HEK293 (cell line): ENCODE data around the gene ERCC6L.

Experiments used
- CTCF ChIA-PET: fragments of 350-600 bp; formaldehyde crosslinking; extraction: SDS; loops from one replicate; lab custom pipeline; 2021; ENCODE audit warnings: antibody characterized with exemption; lab: Yijun Ruan, JAX
- POLR2A ChIA-PET: fragments of 300-600 bp; formaldehyde crosslinking; extraction: SDS; loops from one replicate; lab custom pipeline; 2020; ENCODE audit warnings: antibody characterized with exemption, inconsistent platforms; lab: Yijun Ruan, JAX
- H3K27ac ChIP-seq: fragments of 200-500 bp; sonication (Bioruptor generic); 2 replicates; pipeline ENCODE4 v1.5.1; 2014; ENCODE audit warnings: low read depth, low read length, control low read depth, inconsistent platforms; ENCODE audit errors: extremely low read depth
- H3K36me3 ChIP-seq, 2 experiments: fragments of 200-500 bp in 1 of 2; sonication (Bioruptor generic) in 1 of 2; 1 replicate in 1 of 2; 2 replicates in 1 of 2; pipeline ENCODE4 v1.5.1; 2014 to 2017; ENCODE audit warnings: inconsistent platforms in 2 of 2, low read length in 2 of 2; ENCODE audit not compliant: control insufficient read depth in 2 of 2, insufficient read depth in 1 of 2
- H3K4me1 ChIP-seq: fragments of 200-500 bp; sonication (Bioruptor generic); 2 replicates; pipeline ENCODE4 v1.5.1; 2014; ENCODE audit warnings: mild to moderate bottlenecking, low read length, inconsistent platforms; ENCODE audit not compliant: control insufficient read depth, insufficient read depth
- H3K4me3 ChIP-seq: 2 replicates; pipeline ENCODE4 v1.5.1; 2011; ENCODE audit warnings: low read depth, mild to moderate bottlenecking, control low read depth, low read length, moderate library complexity
- H3K9me3 ChIP-seq: fragments of 200-500 bp; sonication (Bioruptor generic); 2 replicates; pipeline ENCODE4 v1.5.1; 2014; ENCODE audit warnings: low read depth, low read length, inconsistent platforms; ENCODE audit not compliant: control insufficient read depth, insufficient read depth
- OVOL3 ChIP-seq: fragments of 450-650 bp; formaldehyde crosslinking; IDR thresholded peaks from 2 replicates; pipeline ENCODE4 v1.5.1; 2016; ENCODE audit warnings: missing biosample characterization, missing genetic modification characterization
- SP7 ChIP-seq: fragments of 450-650 bp; formaldehyde crosslinking; IDR thresholded peaks from 2 replicates; pipeline ENCODE4 v1.5.1; 2016; ENCODE audit warnings: missing biosample characterization, missing genetic modification characterization
- ZNF133 ChIP-seq: fragments of 450-650 bp; formaldehyde crosslinking; IDR thresholded peaks from 2 replicates; pipeline ENCODE4 v1.5.1; 2016; ENCODE audit warnings: missing biosample characterization, missing genetic modification characterization
- ZNF37A ChIP-seq: fragments of 450-650 bp; IDR thresholded peaks from 2 replicates; pipeline ENCODE4 v1.5.1; 2018; ENCODE audit warnings: missing biosample characterization, missing genetic modification characterization
- ZNF394 ChIP-seq: fragments of 450-650 bp; formaldehyde crosslinking; IDR thresholded peaks from 2 replicates; pipeline ENCODE4 v1.5.1; 2016; ENCODE audit warnings: missing biosample characterization, missing genetic modification characterization, mild to moderate bottlenecking, moderate library complexity, borderline replicate concordance
- ZSCAN23 ChIP-seq: fragments of 450-650 bp; formaldehyde crosslinking; IDR thresholded peaks from 2 replicates; pipeline ENCODE4 v1.5.1; 2016; ENCODE audit warnings: missing biosample characterization, missing genetic modification characterization
- TF ChIP-seq, protein P1 (sequence below): fragments of 450-650 bp; formaldehyde crosslinking; IDR thresholded peaks from 2 replicates; pipeline ENCODE4 v1.5.1; 2016; ENCODE audit warnings: missing biosample characterization, missing genetic modification characterization, low read depth
- TF ChIP-seq, protein P2 (sequence below): fragments of 450-650 bp; formaldehyde crosslinking; IDR thresholded peaks from 2 replicates; pipeline ENCODE4 v1.5.1; 2017; ENCODE audit warnings: missing biosample characterization, missing genetic modification characterization
- TF ChIP-seq, protein P3 (sequence below): fragments of 450-650 bp; formaldehyde crosslinking; IDR thresholded peaks from 2 replicates; pipeline ENCODE4 v1.5.1; 2016; ENCODE audit warnings: missing biosample characterization, missing genetic modification characterization
- TF ChIP-seq, protein P4 (sequence below): fragments of 450-650 bp; formaldehyde crosslinking; IDR thresholded peaks from 2 replicates; pipeline ENCODE4 v1.5.1; 2016; ENCODE audit warnings: missing biosample characterization, missing genetic modification characterization
- TF ChIP-seq, protein P5 (sequence below): fragments of 450-650 bp; formaldehyde crosslinking; IDR thresholded peaks from 2 replicates; pipeline ENCODE4 v1.5.1; 2016; ENCODE audit warnings: missing biosample characterization, missing genetic modification characterization
- TF ChIP-seq, protein P6 (sequence below): fragments of 450-650 bp; formaldehyde crosslinking; conservative IDR thresholded peaks from 2 replicates; pipeline ENCODE4 v1.5.1; 2016; ENCODE audit warnings: low read depth, missing biosample characterization, missing genetic modification characterization

Gene ERCC6L

DNA sequence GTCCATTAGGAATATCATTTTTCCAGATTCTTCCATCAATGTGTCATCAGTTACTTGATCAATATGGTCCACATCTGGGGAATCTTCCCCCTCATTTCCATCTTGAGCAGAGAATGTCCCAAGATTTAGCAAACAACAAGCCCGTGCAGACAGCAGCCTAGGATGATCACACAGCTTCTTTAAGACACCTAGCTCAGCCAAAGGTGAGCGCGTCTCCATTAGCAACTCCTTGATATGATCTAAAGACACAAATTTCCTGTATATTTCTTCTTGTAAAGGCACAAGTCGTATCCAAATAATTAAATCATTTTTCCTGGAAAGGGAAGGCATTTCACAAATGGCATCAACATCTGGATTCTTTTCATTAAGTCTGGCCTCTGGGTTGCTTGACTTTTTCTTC, 31.5 kb downstream of the ERCC6L start (continued):
- TF ChIP-seq ZNF133 (tag by site-specific recombination): no peak
- no peak for TF ChIP-seq ZNF394 (tag by site-specific recombination)
- TF ChIP-seq, protein P1, sequence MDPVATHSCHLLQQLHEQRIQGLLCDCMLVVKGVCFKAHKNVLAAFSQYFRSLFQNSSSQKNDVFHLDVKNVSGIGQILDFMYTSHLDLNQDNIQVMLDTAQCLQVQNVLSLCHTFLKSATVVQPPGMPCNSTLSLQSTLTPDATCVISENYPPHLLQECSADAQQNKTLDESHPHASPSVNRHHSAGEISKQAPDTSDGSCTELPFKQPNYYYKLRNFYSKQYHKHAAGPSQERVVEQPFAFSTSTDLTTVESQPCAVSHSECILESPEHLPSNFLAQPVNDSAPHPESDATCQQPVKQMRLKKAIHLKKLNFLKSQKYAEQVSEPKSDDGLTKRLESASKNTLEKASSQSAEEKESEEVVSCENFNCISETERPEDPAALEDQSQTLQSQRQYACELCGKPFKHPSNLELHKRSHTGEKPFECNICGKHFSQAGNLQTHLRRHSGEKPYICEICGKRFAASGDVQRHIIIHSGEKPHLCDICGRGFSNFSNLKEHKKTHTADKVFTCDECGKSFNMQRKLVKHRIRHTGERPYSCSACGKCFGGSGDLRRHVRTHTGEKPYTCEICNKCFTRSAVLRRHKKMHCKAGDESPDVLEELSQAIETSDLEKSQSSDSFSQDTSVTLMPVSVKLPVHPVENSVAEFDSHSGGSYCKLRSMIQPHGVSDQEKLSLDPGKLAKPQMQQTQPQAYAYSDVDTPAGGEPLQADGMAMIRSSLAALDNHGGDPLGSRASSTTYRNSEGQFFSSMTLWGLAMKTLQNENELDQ (tag by site-specific recombination): no peak

DNA sequence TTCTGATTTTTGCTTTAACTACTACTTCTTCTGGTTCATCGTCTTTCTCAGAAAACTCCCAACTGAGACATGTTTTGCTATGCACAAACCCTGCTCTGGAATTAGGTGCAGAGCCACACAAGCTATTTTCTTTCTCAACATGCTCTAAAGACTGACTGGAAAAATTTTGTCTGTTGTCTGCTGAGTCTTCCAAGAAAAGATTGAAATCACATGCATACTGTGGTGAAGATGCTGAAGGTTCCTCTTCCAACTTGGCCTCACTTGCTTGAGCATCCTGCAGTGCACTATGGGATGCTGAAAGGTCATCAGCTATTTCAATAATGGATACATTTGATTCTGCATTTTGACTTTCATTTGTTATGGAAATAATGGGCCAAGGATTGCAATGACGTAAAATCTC, 33.1 kb downstream of the ERCC6L start:
- H3K4me1 ChIP-seq: no peaks in the 10 kb centered on the region
- TF ChIP-seq, protein P2, sequence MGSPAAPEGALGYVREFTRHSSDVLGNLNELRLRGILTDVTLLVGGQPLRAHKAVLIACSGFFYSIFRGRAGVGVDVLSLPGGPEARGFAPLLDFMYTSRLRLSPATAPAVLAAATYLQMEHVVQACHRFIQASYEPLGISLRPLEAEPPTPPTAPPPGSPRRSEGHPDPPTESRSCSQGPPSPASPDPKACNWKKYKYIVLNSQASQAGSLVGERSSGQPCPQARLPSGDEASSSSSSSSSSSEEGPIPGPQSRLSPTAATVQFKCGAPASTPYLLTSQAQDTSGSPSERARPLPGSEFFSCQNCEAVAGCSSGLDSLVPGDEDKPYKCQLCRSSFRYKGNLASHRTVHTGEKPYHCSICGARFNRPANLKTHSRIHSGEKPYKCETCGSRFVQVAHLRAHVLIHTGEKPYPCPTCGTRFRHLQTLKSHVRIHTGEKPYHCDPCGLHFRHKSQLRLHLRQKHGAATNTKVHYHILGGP (tag by site-specific recombination): no peak
- TF ChIP-seq ZSCAN23 (tag by site-specific recombination): no peak
- TF ChIP-seq, protein P3, sequence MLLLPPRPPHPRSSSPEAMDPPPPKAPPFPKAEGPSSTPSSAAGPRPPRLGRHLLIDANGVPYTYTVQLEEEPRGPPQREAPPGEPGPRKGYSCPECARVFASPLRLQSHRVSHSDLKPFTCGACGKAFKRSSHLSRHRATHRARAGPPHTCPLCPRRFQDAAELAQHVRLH: no peak
- TF ChIP-seq, protein P4, sequence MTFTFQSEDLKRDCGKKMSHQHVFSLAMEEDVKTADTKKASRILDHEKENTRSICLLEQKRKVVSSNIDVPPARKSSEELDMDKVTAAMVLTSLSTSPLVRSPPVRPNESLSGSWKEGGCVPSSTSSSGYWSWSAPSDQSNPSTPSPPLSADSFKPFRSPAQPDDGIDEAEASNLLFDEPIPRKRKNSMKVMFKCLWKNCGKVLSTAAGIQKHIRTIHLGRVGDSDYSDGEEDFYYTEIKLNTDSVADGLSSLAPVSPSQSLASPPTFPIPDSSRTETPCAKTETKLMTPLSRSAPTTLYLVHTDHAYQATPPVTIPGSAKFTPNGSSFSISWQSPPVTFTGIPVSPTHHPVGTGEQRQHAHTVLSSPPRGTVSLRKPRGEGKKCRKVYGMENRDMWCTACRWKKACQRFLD: no peak
- TF ChIP-seq, protein P5, sequence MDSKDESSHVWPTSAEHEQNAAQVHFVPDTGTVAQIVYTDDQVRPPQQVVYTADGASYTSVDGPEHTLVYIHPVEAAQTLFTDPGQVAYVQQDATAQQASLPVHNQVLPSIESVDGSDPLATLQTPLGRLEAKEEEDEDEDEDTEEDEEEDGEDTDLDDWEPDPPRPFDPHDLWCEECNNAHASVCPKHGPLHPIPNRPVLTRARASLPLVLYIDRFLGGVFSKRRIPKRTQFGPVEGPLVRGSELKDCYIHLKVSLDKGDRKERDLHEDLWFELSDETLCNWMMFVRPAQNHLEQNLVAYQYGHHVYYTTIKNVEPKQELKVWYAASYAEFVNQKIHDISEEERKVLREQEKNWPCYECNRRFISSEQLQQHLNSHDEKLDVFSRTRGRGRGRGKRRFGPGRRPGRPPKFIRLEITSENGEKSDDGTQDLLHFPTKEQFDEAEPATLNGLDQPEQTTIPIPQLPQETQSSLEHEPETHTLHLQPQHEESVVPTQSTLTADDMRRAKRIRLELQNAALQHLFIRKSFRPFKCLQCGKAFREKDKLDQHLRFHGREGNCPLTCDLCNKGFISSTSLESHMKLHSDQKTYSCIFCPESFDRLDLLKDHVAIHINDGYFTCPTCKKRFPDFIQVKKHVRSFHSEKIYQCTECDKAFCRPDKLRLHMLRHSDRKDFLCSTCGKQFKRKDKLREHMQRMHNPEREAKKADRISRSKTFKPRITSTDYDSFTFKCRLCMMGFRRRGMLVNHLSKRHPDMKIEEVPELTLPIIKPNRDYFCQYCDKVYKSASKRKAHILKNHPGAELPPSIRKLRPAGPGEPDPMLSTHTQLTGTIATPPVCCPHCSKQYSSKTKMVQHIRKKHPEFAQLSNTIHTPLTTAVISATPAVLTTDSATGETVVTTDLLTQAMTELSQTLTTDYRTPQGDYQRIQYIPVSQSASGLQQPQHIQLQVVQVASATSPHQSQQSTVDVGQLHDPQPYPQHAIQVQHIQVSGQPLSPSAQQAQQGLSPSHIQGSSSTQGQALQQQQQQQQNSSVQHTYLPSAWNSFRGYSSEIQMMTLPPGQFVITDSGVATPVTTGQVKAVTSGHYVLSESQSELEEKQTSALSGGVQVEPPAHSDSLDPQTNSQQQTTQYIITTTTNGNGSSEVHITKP (tag by site-specific recombination): no peak
- no peak for TF ChIP-seq ZNF37A
- TF ChIP-seq SP7 (tag by site-specific recombination): no peak
- H3K36me3 ChIP-seq: peaks cover 33 to 78% of the 10 kb centered on the region in 2 experiments
- no peak overlapping the region for H3K4me3 ChIP-seq
- no peaks in the 10 kb centered on the region for H3K9me3 ChIP-seq
- ChIA-PET CTCF (interaction anchor here (1.0 to 1.7 kb wide), 2 partner anchors 37 to 39 kb away, joined by 4 to 8 read pairs; no protein-coding TSS in a partner anchor), POLR2A (no interaction called here)
- H3K27ac ChIP-seq: no peak overlapping the region

DNA sequence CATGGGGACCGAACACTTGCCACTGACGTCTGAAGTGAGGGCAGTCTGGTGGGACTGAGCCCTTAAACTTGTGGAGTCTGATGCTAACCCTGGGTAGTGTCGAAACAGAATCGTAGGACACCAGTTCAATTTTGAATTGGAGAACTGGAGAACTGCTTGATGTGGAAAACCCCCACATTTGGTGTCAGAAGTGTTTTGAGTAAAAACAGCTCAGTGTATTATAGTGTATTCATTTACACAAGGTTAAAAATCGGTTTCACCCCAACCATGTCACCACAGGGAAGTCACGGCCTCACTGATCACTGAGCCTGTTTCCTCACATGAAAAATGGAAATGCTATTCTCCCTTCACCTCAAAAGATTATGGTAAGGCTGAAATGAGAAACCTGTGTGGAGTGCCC, 35.4 kb downstream of the ERCC6L start:
- Histone ChIP-seq H3K4me3 (no peak overlapping the region), H3K4me1 (no peaks in the 10 kb centered on the region), H3K36me3 (peaks cover 51 to 88% of the 10 kb centered on the region in 2 experiments), H3K27ac (no peak overlapping the region), H3K9me3 (no peaks in the 10 kb centered on the region)
- TF ChIP-seq, protein P6, sequence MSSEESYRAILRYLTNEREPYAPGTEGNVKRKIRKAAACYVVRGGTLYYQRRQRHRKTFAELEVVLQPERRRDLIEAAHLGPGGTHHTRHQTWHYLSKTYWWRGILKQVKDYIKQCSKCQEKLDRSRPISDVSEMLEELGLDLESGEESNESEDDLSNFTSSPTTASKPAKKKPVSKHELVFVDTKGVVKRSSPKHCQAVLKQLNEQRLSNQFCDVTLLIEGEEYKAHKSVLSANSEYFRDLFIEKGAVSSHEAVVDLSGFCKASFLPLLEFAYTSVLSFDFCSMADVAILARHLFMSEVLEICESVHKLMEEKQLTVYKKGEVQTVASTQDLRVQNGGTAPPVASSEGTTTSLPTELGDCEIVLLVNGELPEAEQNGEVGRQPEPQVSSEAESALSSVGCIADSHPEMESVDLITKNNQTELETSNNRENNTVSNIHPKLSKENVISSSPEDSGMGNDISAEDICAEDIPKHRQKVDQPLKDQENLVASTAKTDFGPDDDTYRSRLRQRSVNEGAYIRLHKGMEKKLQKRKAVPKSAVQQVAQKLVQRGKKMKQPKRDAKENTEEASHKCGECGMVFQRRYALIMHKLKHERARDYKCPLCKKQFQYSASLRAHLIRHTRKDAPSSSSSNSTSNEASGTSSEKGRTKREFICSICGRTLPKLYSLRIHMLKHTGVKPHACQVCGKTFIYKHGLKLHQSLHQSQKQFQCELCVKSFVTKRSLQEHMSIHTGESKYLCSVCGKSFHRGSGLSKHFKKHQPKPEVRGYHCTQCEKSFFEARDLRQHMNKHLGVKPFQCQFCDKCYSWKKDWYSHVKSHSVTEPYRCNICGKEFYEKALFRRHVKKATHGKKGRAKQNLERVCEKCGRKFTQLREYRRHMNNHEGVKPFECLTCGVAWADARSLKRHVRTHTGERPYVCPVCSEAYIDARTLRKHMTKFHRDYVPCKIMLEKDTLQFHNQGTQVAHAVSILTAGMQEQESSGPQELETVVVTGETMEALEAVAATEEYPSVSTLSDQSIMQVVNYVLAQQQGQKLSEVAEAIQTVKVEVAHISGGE: no peak
- TF ChIP-seq OVOL3 (tag by site-specific recombination): no peak
- ChIA-PET CTCF (interaction anchor here (0.6 to 1.4 kb wide), 2 partner anchors 34 to 74 kb away, joined by 3 read pairs; no protein-coding TSS in a partner anchor), POLR2A (interaction anchor here (1.1 to 1.5 kb wide), 2 partner anchors 22 to 30 kb away, joined by 3 read pairs; partner anchors contain the start of gene PIN4)
